ENCODE measurements around the gene GLB1L.
A peak's percentile ranks its signal among the peaks of the same experiment; 100 is the strongest.

GLB1L gene

GRCh38 chr2:219228041-219228910 is 17.0 kb downstream of the GLB1L start:
- peak overlapping the region; percentile 71 for H3K4me3 ChIP-seq (ENCODE audit: insufficient read depth, low read depth, low read length)
- no peaks in the 10 kb centered on the region for H3K9me3 ChIP-seq (ENCODE audit: control insufficient read depth, low read length)
- no peak overlapping the region for H3K27ac ChIP-seq (ENCODE audit: insufficient read depth, low read depth, low read length, poor library complexity, severe bottlenecking)
- peaks cover 13% of the 10 kb centered on the region for H3K4me1 ChIP-seq (ENCODE audit: control insufficient read depth, insufficient read depth, low read length)
- 75 to 82% methylated on average over 6 to 7 of the region's 7 CpGs for WGBS, 2 experiments
- H3K36me3 ChIP-seq (ENCODE audit: control insufficient read depth, insufficient read depth, low read length), result peaks cover 23% of the 10 kb centered on the region
- H3K27me3 ChIP-seq (ENCODE audit: control insufficient read depth, insufficient read depth, low read length, poor library complexity, severe bottlenecking), result no peaks in the 10 kb centered on the region

- 94 to 96% methylated on average over 3 of the region's 3 CpGs for WGBS, 2 experiments
- Histone ChIP-seq H3K27me3 (ENCODE audit: control insufficient read depth, insufficient read depth, low read length, poor library complexity, severe bottlenecking) (no peaks in the 10 kb centered on the region), H3K36me3 (ENCODE audit: control insufficient read depth, insufficient read depth, low read length) (peaks cover 30% of the 10 kb centered on the region)
These were observed 19.9 kb downstream of the GLB1L start for GRCh38 chr2:219225350-219225749.

GRCh38 chr2:219223831-219224610 is 21.2 kb downstream of the GLB1L start:
- WGBS, 2 experiments, result 95 to 96% methylated on average over 31 of the region's 31 CpGs
- Histone ChIP-seq H3K4me1 (ENCODE audit: control insufficient read depth, insufficient read depth, low read length) (peaks cover 10% of the 10 kb centered on the region), H3K4me3 (ENCODE audit: insufficient read depth, low read depth, low read length) (no peak overlapping the region), H3K27ac (ENCODE audit: insufficient read depth, low read depth, low read length, poor library complexity, severe bottlenecking) (no peak overlapping the region), H3K9me3 (ENCODE audit: control insufficient read depth, low read length) (no peaks in the 10 kb centered on the region), H3K36me3 (ENCODE audit: control insufficient read depth, insufficient read depth, low read length) (peaks cover 36% of the 10 kb centered on the region), H3K27me3 (ENCODE audit: control insufficient read depth, insufficient read depth, low read length, poor library complexity, severe bottlenecking) (no peaks in the 10 kb centered on the region)

More at GRCh38 chr2:219225350-219225749, 19.9 kb downstream of the GLB1L start:
- H3K9me3 ChIP-seq (ENCODE audit: control insufficient read depth, low read length), result no peaks in the 10 kb centered on the region
- H3K27ac ChIP-seq (ENCODE audit: insufficient read depth, low read depth, low read length, poor library complexity, severe bottlenecking), result no peak overlapping the region
- H3K4me3 ChIP-seq (ENCODE audit: insufficient read depth, low read depth, low read length), result no peak overlapping the region
- H3K4me1 ChIP-seq (ENCODE audit: control insufficient read depth, insufficient read depth, low read length), result peaks cover 10% of the 10 kb centered on the region

- Histone ChIP-seq H3K36me3 (ENCODE audit: control insufficient read depth, insufficient read depth, low read length) (peaks cover 36% of the 10 kb centered on the region), H3K4me3 (ENCODE audit: insufficient read depth, low read depth, low read length) (no peak overlapping the region), H3K4me1 (ENCODE audit: control insufficient read depth, insufficient read depth, low read length) (no peaks in the 10 kb centered on the region), H3K27ac (ENCODE audit: insufficient read depth, low read depth, low read length, poor library complexity, severe bottlenecking) (no peak overlapping the region), H3K9me3 (ENCODE audit: control insufficient read depth, low read length) (no peaks in the 10 kb centered on the region), H3K27me3 (ENCODE audit: control insufficient read depth, insufficient read depth, low read length, poor library complexity, severe bottlenecking) (no peaks in the 10 kb centered on the region)
- 94 to 96% methylated on average over 16 of the region's 16 CpGs for WGBS, 2 experiments
These were observed 23.2 kb downstream of the GLB1L start for GRCh38 chr2:219221957-219222518.

- Histone ChIP-seq H3K27ac (ENCODE audit: insufficient read depth, low read depth, low read length, poor library complexity, severe bottlenecking) (no peak overlapping the region), H3K36me3 (ENCODE audit: control insufficient read depth, insufficient read depth, low read length) (peaks cover 36% of the 10 kb centered on the region), H3K27me3 (ENCODE audit: control insufficient read depth, insufficient read depth, low read length, poor library complexity, severe bottlenecking) (no peaks in the 10 kb centered on the region), H3K9me3 (ENCODE audit: control insufficient read depth, low read length) (no peaks in the 10 kb centered on the region), H3K4me1 (ENCODE audit: control insufficient read depth, insufficient read depth, low read length) (no peaks in the 10 kb centered on the region), H3K4me3 (ENCODE audit: insufficient read depth, low read depth, low read length) (no peak overlapping the region)
- WGBS, 2 experiments, result 97% methylated on average over 18 to 19 of the region's 19 CpGs
These were observed 24.4 kb downstream of the GLB1L start for GRCh38 chr2:219220652-219221402.

GRCh38 chr2:219219784-219220532 is 25.3 kb downstream of the GLB1L start:
- WGBS, 2 experiments, result 96 to 97% methylated on average over 18 of the region's 18 CpGs
- Histone ChIP-seq H3K4me3 (ENCODE audit: insufficient read depth, low read depth, low read length) (no peak overlapping the region), H3K36me3 (ENCODE audit: control insufficient read depth, insufficient read depth, low read length) (peaks cover 33% of the 10 kb centered on the region), H3K27ac (ENCODE audit: insufficient read depth, low read depth, low read length, poor library complexity, severe bottlenecking) (no peak overlapping the region), H3K27me3 (ENCODE audit: control insufficient read depth, insufficient read depth, low read length, poor library complexity, severe bottlenecking) (no peaks in the 10 kb centered on the region), H3K4me1 (ENCODE audit: control insufficient read depth, insufficient read depth, low read length) (no peaks in the 10 kb centered on the region), H3K9me3 (ENCODE audit: control insufficient read depth, low read length) (no peaks in the 10 kb centered on the region)

- 23 to 24% methylated on average over 71 of the region's 71 CpGs for WGBS, 2 experiments
- Histone ChIP-seq H3K4me3 (ENCODE audit: insufficient read depth, low read depth, low read length) (peak within 1 kb of the TSS; percentile 42), H3K4me1 (ENCODE audit: control insufficient read depth, insufficient read depth, low read length) (no peaks in the 10 kb centered on the region), H3K27ac (ENCODE audit: insufficient read depth, low read depth, low read length, poor library complexity, severe bottlenecking) (peak within 1 kb of the TSS; percentile 9), H3K27me3 (ENCODE audit: control insufficient read depth, insufficient read depth, low read length, poor library complexity, severe bottlenecking) (no peaks in the 10 kb centered on the region), H3K36me3 (ENCODE audit: control insufficient read depth, insufficient read depth, low read length) (peaks cover 24% of the 10 kb centered on the region), H3K9me3 (ENCODE audit: control insufficient read depth, low read length) (no peaks in the 10 kb centered on the region)
These were observed 26.2 kb downstream of the GLB1L start, which contains the start of gene ABCB6 for GRCh38 chr2:219218732-219219701. TSS of gene ABCB6 (minus strand) at chr2:219218958. CDS start at chr2:219218673, 285 bp downstream.

GRCh38 chr2:219218217-219218731 is 27.0 kb downstream of the GLB1L start:
- WGBS, 2 experiments, result 3% methylated on average over 37 of the region's 37 CpGs
- no peaks in the 10 kb centered on the region for H3K9me3 ChIP-seq (ENCODE audit: control insufficient read depth, low read length)
- no peaks in the 10 kb centered on the region for H3K4me1 ChIP-seq (ENCODE audit: control insufficient read depth, insufficient read depth, low read length)
- H3K27ac ChIP-seq (ENCODE audit: insufficient read depth, low read depth, low read length, poor library complexity, severe bottlenecking), result peak overlapping the region; percentile 9
- peak overlapping the region; percentile 42 for H3K4me3 ChIP-seq (ENCODE audit: insufficient read depth, low read depth, low read length)
- H3K27me3 ChIP-seq (ENCODE audit: control insufficient read depth, insufficient read depth, low read length, poor library complexity, severe bottlenecking), result no peaks in the 10 kb centered on the region
- peaks cover 19% of the 10 kb centered on the region for H3K36me3 ChIP-seq (ENCODE audit: control insufficient read depth, insufficient read depth, low read length)
